ENCODE measurements around the gene IL31RA.

Gene IL31RA

DNA sequence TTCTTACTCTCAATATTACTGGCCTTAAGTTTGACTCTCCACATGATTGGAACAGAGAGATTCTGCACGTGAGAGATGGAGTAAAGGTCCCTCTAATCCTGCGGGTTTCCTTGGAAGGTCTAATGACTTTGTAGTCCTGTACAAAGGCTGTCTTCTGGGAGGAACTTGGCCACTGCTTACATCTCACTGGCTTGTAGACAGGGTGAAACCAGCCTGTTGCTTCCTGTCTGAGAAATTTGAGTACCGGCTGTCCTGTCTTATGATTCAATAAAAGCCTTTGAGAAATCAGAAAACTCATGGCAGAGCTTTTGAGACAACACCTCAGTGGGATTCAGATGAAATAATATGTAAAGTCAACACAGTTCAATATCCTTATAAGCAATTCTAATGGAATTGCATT lies 43.0 kb downstream of the IL31RA start:
- H3K4me1 Mint-ChIP-seq: no peaks in the 10 kb centered on the region
- no peaks in the 10 kb centered on the region for H3K36me3 Mint-ChIP-seq (ENCODE audit: low read depth)
- H3K27ac Mint-ChIP-seq: no peak overlapping the region
- no peaks in the 10 kb centered on the region for H3K9me3 Mint-ChIP-seq
- no peak overlapping the region for H3K4me3 Mint-ChIP-seq
- H3K27me3 Mint-ChIP-seq (ENCODE audit: low read depth): no peaks in the 10 kb centered on the region
- TF ChIP-seq, protein P1, sequence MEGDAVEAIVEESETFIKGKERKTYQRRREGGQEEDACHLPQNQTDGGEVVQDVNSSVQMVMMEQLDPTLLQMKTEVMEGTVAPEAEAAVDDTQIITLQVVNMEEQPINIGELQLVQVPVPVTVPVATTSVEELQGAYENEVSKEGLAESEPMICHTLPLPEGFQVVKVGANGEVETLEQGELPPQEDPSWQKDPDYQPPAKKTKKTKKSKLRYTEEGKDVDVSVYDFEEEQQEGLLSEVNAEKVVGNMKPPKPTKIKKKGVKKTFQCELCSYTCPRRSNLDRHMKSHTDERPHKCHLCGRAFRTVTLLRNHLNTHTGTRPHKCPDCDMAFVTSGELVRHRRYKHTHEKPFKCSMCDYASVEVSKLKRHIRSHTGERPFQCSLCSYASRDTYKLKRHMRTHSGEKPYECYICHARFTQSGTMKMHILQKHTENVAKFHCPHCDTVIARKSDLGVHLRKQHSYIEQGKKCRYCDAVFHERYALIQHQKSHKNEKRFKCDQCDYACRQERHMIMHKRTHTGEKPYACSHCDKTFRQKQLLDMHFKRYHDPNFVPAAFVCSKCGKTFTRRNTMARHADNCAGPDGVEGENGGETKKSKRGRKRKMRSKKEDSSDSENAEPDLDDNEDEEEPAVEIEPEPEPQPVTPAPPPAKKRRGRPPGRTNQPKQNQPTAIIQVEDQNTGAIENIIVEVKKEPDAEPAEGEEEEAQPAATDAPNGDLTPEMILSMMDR (IDR thresholded peaks at IDR 0.05; ENCODE audit: unreplicated experiment in 3 of 3): no peak

DNA sequence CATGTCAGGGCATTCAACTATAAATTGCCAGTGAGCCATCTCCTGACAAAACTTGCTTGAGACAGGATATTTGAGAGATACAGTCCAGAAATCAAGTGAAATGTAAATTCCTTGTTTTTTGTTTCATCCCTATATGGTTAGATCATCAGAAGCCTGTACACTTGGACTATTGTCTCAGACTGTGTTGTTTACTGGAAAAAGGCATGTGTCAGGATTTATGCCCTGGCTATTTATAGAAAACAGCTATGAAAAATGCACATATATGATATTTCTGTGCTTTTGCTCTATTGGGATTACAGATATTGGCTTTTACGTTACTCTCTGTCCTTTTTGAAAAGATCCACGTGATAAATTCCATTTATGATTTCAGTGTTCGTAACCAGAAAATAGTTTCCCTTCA lies 44.2 kb downstream of the IL31RA start:
- Mint-ChIP-seq H3K4me1 (peaks cover 2% of the 10 kb centered on the region), H3K27me3 (ENCODE audit: low read depth) (no peaks in the 10 kb centered on the region), H3K27ac (no peak overlapping the region), H3K36me3 (ENCODE audit: low read depth) (no peaks in the 10 kb centered on the region), H3K4me3 (no peak overlapping the region), H3K9me3 (no peaks in the 10 kb centered on the region)
- TF ChIP-seq, protein P1 (IDR thresholded peaks at IDR 0.05; ENCODE audit: unreplicated experiment in 3 of 3): no peak

DNA sequence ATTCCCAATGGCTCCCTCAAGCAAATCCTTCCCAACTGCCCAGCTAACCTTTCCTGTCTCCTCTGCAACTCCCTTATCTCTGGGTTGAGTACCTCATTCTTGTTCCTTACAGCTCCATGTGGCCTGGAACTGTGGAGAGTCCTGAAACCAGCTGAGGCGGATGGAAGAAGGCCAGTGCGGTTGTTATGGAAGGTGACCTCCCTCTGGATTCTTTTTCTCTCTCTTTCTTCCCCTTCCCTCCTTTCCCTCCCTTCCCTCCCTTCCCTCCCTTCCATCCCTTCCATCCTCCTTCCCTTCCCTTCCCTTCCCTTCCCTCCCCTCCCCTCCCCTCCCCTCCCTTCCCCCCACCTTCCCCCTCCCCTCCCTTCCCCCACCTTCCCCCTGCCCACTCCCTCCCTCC lies 45.1 kb downstream of the IL31RA start:
- TF ChIP-seq, protein P1 (IDR thresholded peaks at IDR 0.05; ENCODE audit: unreplicated experiment in 3 of 3): no peak
- no peak overlapping the region for H3K4me3 Mint-ChIP-seq
- H3K9me3 Mint-ChIP-seq: no peaks in the 10 kb centered on the region
- no peaks in the 10 kb centered on the region for H3K36me3 Mint-ChIP-seq (ENCODE audit: low read depth)
- H3K27ac Mint-ChIP-seq: no peak overlapping the region
- H3K27me3 Mint-ChIP-seq (ENCODE audit: low read depth): no peaks in the 10 kb centered on the region
- H3K4me1 Mint-ChIP-seq: peaks cover 9% of the 10 kb centered on the region

DNA sequence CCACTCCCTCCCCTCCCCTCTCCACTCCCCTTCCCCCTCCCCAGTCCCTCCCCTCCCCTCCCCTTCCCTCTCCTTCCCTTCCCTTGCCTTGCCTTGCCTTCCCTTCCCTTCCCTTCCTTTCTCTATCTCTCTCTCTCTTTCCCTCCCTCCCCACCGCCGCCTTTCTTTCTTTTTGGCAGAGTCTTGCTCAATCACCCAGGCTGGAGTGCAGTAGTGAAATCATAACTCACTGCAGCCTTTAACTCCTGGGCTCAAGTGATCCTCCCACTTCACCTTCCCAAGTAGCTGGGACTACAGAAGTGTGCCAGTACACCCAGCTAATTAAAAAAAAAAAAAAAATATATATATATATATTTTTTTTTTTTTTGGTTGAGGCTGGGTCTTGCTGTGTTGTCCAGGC lies 45.5 kb downstream of the IL31RA start:
- no peaks in the 10 kb centered on the region for H3K9me3 Mint-ChIP-seq
- peaks cover 9% of the 10 kb centered on the region for H3K4me1 Mint-ChIP-seq
- TF ChIP-seq, protein P1 (IDR thresholded peaks at IDR 0.05; ENCODE audit: unreplicated experiment in 3 of 3): no peak
- no peak overlapping the region for H3K4me3 Mint-ChIP-seq
- no peaks in the 10 kb centered on the region for H3K36me3 Mint-ChIP-seq (ENCODE audit: low read depth)
- no peaks in the 10 kb centered on the region for H3K27me3 Mint-ChIP-seq (ENCODE audit: low read depth)
- no peak overlapping the region for H3K27ac Mint-ChIP-seq

DNA sequence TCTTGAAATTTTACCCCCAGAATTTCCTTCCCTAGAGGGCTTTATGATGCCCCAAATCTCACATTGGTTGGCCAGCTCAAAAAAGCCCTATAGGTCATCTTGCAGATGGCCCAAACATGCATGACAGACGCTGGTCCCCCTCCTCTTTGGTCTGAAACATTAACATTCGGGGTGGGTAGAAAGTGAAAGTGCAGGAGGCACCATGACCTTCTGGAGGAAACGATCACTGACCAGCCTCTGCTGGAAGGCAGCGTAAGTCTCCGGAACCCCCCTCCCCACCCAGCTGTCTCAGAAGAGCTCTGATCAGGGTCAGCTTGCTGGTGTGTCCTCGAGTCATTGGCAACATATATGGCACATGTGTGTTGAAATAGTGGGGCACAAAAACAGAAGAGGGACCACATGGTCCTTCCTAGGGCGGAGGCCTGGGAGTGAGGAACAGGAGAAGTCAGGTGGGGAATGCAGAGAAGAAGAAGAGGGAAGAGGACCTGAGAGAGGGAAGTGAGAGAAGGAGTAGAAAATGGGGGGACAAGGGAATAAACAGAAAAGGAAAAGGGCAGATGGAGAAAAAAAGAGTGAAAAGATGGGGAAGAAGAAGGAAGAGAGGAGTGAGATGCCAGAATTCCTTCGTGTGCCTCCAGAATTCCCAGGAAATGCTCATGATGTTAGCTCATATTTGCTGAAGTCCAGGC lies 46.2 kb downstream of the IL31RA start:
- Mint-ChIP-seq H3K4me3 (no peak overlapping the region), H3K4me1 (peaks cover 9% of the 10 kb centered on the region), H3K27ac (no peak overlapping the region)

More for the DNA sequence above, 46.2 kb downstream of the IL31RA start:
- no peaks in the 10 kb centered on the region for H3K9me3 Mint-ChIP-seq
- H3K36me3 Mint-ChIP-seq (ENCODE audit: low read depth): no peaks in the 10 kb centered on the region
- no peaks in the 10 kb centered on the region for H3K27me3 Mint-ChIP-seq (ENCODE audit: low read depth)
- TF ChIP-seq, protein P1 (IDR thresholded peaks at IDR 0.05; ENCODE audit: unreplicated experiment in 3 of 3): no peak
